Measurements from ENCODE around the gene TSSK6. TPM values are rescaled to one million over a fixed set of nuclear protein-coding genes. Genes with fewer than 3 reads are reported as not detected.
"Not testable (repeated sequence)": the region's sequence is repeated elsewhere in the genome, so short reads cannot be mapped to it uniquely, and the experiment has no call there.

TSSK6 gene
- total RNA-seq, 1 donor from 2014 or later: 1.4 TPM

DNA sequence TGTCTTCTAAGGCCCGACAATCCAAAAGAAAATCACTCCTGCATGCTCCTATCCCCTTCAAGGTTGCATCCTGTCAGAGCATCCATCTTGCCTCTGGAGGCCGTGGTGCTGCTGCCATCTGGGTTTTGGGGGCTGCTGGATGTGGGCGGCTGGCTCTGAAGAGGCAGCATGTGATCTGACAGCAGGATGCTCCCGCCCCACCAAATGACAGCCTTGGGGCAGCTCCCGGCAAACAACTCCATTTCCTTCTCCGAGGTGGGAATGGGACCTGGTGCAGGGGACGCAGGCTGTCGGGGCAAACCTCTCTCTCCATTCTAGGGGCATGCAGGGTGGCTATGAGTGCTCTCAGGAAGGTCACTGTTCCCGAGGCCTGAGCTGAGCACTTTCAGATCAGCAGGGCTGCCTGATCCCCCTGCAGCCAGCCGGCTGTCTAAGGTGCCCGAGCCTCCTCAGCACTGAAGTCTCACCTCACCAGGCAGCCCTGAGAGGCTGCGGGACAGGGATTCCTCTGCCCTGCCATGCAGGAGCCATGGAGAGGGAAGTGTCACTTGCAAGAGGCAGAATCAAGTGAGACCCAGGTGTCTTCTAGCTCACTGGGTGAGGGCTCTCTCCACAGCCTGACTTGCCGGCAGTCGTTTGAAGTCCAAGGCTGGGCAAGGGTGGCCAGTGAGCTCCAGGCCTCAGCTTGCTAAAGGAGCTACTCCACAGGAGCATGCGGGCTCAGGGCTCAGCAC, 28.8 kb downstream of the TSSK6 start:
- ATAC-seq: no peak

DNA sequence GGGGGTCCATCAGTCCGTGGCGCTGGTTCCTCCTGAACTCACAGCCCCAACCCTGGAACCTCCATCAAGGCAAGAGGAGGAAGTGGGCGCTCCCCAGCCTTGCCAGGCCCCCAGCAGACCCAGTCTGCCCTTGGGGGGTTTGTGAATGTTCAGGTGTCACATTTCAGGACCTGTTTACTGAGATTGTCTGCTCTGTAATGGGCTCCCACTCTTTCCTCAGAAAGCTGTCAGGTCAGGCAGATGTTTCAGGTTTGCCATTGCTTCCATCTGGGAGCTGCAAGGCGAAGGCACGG, 29.4 kb downstream of the TSSK6 start:
- ATAC-seq: no peak

- no peak for ATAC-seq
Measured at GRCh38 chr19:19485161-19485997, 30.0 kb downstream of the TSSK6 start.

GRCh38 chr19:19482809-19483596, 32.3 kb downstream of the TSSK6 start:
- ATAC-seq: no peak

- no peak for ATAC-seq
Measured at GRCh38 chr19:19480688-19481087, 34.7 kb downstream of the TSSK6 start.

GRCh38 chr19:19477705-19478383, 37.5 kb downstream of the TSSK6 start:
- peak; percentile 49 for ATAC-seq

GRCh38 chr19:19475849-19476828, 39.2 kb downstream of the TSSK6 start:
- ATAC-seq: no peak

GRCh38 chr19:19475015-19475765, 40.2 kb downstream of the TSSK6 start:
- no peak for ATAC-seq

- ATAC-seq: not testable (repeated sequence)
Measured at GRCh38 chr19:19472106-19472505, 43.2 kb downstream of the TSSK6 start.

GRCh38 chr19:19471682-19472081, 43.7 kb downstream of the TSSK6 start:
- ATAC-seq: no peak

DNA sequence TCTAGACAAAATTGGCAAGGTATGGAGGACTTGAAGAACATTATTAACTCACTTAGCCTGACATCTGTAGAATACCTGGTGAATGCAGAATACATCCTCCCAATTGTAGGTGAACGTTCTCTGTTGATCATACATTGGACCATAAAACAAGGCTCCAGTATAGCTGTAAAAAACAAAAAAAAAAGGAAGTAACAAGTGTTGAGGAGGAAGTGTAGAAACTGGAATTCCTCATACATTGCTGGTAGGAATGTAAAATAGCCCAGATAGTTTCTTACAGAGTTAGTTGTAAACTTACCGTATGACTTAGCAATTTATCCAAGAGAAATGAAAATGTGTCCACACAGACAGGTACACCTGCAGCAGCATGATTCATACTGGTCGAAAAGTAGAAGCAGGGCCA, 44.8 kb downstream of the TSSK6 start:
- ATAC-seq: no peak

DNA sequence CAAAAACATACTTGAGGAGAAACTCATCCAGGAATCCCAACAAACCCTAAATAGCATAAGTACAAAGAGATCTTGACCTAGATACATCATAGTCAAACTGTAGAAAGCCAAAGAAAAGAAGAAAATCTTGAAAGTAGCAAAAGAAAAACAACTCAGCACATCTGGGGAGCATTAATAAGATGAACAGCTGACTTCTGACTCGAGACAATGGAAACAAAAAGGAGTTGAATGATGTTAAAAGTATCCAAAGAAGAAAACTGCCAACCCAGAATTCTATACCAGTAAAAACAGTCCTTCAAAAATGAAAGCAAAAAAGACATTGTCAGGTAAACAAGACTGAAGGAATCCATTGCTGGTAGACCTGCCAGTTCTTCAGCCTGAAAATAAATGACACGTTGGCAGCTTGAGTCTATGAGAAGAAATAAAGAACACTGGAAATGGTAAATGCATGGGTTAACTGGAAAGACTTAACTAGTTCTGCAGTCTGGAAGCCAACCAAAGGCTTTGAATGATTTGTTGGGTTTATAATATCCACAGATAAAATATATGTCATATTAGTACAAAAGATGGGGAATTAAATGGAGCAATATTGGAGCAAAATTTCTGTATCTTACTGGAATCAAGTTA, 46.8 kb downstream of the TSSK6 start:
- ATAC-seq: no peak

GRCh38 chr19:19466201-19466600, 49.1 kb downstream of the TSSK6 start:
- ATAC-seq: no peak

DNA sequence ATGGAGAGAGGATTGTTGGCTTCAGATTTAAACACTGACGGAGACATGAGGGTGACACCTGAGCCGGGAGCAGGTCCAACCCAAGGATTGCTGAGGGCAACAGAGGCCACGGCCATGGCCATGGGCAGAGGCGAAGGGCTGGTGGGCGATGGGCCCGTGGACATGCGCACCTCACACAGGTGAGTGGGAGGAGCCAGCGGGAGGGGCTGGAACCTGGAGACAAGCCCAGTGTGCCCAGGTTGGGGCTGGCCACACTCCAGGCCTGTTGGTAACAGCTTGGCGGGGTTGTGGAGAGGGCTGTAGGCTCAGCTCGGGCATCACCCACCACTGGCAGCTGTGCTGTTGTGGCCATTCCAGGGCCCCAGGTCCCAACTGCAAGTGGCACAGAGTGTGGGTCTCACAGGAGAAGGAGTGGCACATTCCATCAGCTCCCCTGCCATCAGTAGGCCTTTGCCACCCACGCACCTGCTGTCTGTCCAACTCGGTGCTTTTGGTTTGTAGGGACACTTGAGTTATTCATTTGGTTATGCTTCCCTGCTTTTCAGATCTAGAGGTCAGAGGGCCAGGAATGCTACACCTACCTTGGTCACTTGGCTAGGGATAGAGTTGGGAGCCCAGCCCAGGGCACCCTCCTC, 49.8 kb downstream of the TSSK6 start:
- no peak for ATAC-seq

DNA sequence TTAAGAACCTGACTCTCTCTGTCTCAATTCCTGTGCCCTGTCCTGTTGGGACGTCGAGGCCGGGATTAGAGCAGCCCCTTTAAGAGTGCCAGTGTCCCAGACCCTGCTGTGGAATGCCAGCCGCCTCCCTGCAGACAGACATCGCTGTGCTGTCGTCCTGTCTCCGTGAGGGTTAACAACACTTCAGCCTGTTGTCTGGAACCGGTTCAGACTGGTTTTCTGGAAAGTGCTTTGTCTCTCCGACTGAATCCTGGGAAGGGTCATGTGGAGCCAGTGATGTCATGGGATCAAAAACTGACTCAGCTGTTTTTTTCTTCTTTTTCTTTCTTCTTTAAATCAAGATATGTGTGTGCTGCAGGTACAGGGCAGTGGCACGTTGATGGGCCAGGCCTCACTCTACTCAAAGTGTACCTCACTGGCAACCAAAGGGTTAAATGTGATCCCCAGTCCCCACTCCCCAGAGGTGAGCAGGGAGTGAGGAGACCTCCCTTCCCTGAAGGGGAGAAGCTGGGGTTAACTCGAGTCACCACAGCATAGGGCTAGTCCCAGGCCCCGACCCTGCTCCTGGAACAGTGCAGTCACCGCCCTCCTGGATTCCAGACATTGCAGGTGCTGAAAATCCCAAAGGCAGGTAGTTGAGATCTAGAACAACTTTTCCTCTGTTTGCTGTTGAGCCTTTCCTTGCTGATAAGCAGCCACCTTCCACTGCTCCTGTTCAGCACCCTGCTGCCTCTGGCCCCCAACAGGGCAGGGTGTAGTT, 50.8 kb downstream of the TSSK6 start:
- peak; percentile 83 for ATAC-seq

Data from esophagus mucosa (tissue), 1 donor.